Esophagus squamous epithelium (tissue), 4 donors: Measurements from ENCODE around the gene LIPJ.

Source experiments
- POLR2A ChIP-seq, 4 donors: fragments of 450-650 bp; IDR thresholded peaks; one replicate each; pipeline ENCODE4 v1.6.1; 2017; ENCODE audit warnings: antibody characterized with exemption in 4 of 4, mild to moderate bottlenecking in 4 of 4, moderate library complexity in 3 of 4
- TF ChIP-seq, protein P1 (sequence below), 6 experiments: fragments of 450-650 bp in 4 of 6; fragments of 200-600 bp in 2 of 6; sonication (generic) in 2 of 6; IDR thresholded peaks; one replicate each; pipeline ENCODE4 v1.5.1; 2016 to 2019; ENCODE audit warnings: antibody characterized with exemption in 6 of 6, mild to moderate bottlenecking in 4 of 6, moderate library complexity in 4 of 6

DNA sequence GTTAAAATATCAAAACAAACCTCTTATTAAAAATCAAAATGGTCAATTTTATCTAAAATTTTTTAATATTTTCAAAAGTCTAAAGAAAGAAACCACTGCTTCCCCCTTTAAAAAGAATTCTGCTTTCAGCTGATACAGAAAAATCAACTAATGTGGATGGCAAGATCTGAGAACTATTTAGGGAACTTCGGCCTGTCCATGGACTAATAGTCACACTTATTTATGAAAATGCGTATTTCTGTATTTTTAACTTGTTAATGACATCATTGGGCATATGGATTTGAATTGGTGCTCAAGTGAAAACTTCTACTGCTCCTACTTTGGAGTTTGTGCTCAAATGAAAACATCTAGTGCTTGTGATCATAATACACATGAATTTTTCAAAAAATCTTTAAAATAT, 35.3 kb upstream of the LIPJ start:
- TF ChIP-seq POLR2A (IDR thresholded peaks at IDR 0.05) = no peak
- TF ChIP-seq, protein P1, sequence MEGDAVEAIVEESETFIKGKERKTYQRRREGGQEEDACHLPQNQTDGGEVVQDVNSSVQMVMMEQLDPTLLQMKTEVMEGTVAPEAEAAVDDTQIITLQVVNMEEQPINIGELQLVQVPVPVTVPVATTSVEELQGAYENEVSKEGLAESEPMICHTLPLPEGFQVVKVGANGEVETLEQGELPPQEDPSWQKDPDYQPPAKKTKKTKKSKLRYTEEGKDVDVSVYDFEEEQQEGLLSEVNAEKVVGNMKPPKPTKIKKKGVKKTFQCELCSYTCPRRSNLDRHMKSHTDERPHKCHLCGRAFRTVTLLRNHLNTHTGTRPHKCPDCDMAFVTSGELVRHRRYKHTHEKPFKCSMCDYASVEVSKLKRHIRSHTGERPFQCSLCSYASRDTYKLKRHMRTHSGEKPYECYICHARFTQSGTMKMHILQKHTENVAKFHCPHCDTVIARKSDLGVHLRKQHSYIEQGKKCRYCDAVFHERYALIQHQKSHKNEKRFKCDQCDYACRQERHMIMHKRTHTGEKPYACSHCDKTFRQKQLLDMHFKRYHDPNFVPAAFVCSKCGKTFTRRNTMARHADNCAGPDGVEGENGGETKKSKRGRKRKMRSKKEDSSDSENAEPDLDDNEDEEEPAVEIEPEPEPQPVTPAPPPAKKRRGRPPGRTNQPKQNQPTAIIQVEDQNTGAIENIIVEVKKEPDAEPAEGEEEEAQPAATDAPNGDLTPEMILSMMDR (IDR thresholded peaks at IDR 0.05) = no peak
